SK-N-SH treated with all-trans-retinoic acid at 6 μM for 48 hours (cell line): Measurements from ENCODE around the gene NKD1.

ENCODE experiments used
- ATAC-seq: fragments of 200-7000 bp; cut with Tn5 transposase; 3 replicates; pipeline ENCODE4 v1.9.1; 2020; ENCODE audit warnings: mild to moderate bottlenecking, moderate library complexity
- ARNTL ChIP-seq: fragments of 450-650 bp; formaldehyde crosslinking; IDR thresholded peaks from 2 replicates; pipeline ENCODE4 v1.5.0; 2020; ENCODE audit warnings: low read depth, mild to moderate bottlenecking, moderate library complexity, borderline replicate concordance
- BACH2 ChIP-seq: fragments of 250-450 bp; sonication (Bioruptor Pico); IDR thresholded peaks from 2 replicates; pipeline ENCODE4 v1.9.0; 2021; ENCODE audit warnings: mild to moderate bottlenecking, borderline replicate concordance
- CREB5 ChIP-seq: fragments of 250-450 bp; sonication (Bioruptor Pico); IDR thresholded peaks from 2 replicates; pipeline ENCODE4 v1.5.1; 2020; ENCODE audit warnings: low read depth, mild to moderate bottlenecking, moderate library complexity
- CSRNP3 ChIP-seq: fragments of 250-450 bp; sonication (Bioruptor Pico); IDR thresholded peaks from 2 replicates; pipeline ENCODE4 v1.5.1; 2021; ENCODE audit warnings: mild to moderate bottlenecking, moderate library complexity
- ESRRG ChIP-seq: fragments of 250-450 bp; sonication (Bioruptor Pico); IDR thresholded peaks from 2 replicates; pipeline ENCODE4 v1.6.1; 2021; ENCODE audit warnings: mild to moderate bottlenecking
- GLIS3 ChIP-seq: fragments of 250-450 bp; sonication (Bioruptor Pico); IDR thresholded peaks from 2 replicates; pipeline ENCODE4 v1.5.0; 2020; ENCODE audit warnings: mild to moderate bottlenecking, moderate library complexity
- ISL1 ChIP-seq: fragments of 250-450 bp; sonication (Bioruptor Pico); IDR thresholded peaks from 2 replicates; pipeline ENCODE4 v2.1.2; 2022; ENCODE audit warnings: mild to moderate bottlenecking, moderate library complexity
- OSR1 ChIP-seq: fragments of 250-450 bp; sonication (Bioruptor Pico); IDR thresholded peaks from 2 replicates; pipeline ENCODE4 v1.8.0; 2022; ENCODE audit warnings: moderate library complexity, mild to moderate bottlenecking, inconsistent platforms
- PATZ1 ChIP-seq: fragments of 250-450 bp; sonication (Bioruptor Pico); IDR thresholded peaks from 2 replicates; pipeline ENCODE4 v1.8.0; 2020; ENCODE audit warnings: mild to moderate bottlenecking, moderate library complexity, borderline replicate concordance
- POU6F1 ChIP-seq: fragments of 250-450 bp; sonication (Bioruptor Pico); IDR thresholded peaks from 2 replicates; pipeline ENCODE4 v1.8.0; 2021; ENCODE audit warnings: low read depth, mild to moderate bottlenecking, moderate library complexity, borderline replicate concordance
- SNAI2 ChIP-seq: fragments of 250-450 bp; sonication (Bioruptor Pico); IDR thresholded peaks from 2 replicates; pipeline ENCODE4 v1.5.0; 2020; ENCODE audit warnings: mild to moderate bottlenecking, moderate library complexity
- TCF4 ChIP-seq: fragments of 250-450 bp; sonication (Bioruptor Pico); IDR thresholded peaks from 2 replicates; pipeline ENCODE4 v1.8.0; 2021; ENCODE audit warnings: mild to moderate bottlenecking, moderate library complexity, borderline replicate concordance
- ZFP30 ChIP-seq: fragments of 450-650 bp; formaldehyde crosslinking; IDR thresholded peaks from 2 replicates; pipeline ENCODE4 v1.5.0; 2022; ENCODE audit warnings: mild to moderate bottlenecking, moderate library complexity
- ZNF70 ChIP-seq: fragments of 450-650 bp; formaldehyde crosslinking; IDR thresholded peaks from 2 replicates; pipeline ENCODE4 v1.5.0; 2020; ENCODE audit warnings: mild to moderate bottlenecking, moderate library complexity
- ZNF8 ChIP-seq: fragments of 450-650 bp; formaldehyde crosslinking; IDR thresholded peaks from 2 replicates; pipeline ENCODE4 v1.5.0; 2020; ENCODE audit warnings: mild to moderate bottlenecking, moderate library complexity

NKD1 gene

GRCh38 chr16:50631249-50631984 lies 83.2 kb downstream of the NKD1 start:
- no peak for TF ChIP-seq GLIS3 (CRISPR knock-in tag)
- TF ChIP-seq POU6F1 (CRISPR knock-in tag) = no peak
- no peak for TF ChIP-seq PATZ1
- TF ChIP-seq BACH2 (CRISPR knock-in tag) = no peak
- ATAC-seq = no peak

- TF ChIP-seq CREB5 (CRISPR knock-in tag) (no peak), ISL1 (CRISPR knock-in tag) (no peak), SNAI2 (CRISPR knock-in tag) (no peak), ESRRG (CRISPR knock-in tag) (no peak), OSR1 (CRISPR knock-in tag) (no peak)
- ATAC-seq = no peak
Observed at GRCh38 chr16:50631985-50632576, 83.9 kb downstream of the NKD1 start.

GRCh38 chr16:50632927-50633800 lies 85.0 kb downstream of the NKD1 start:
- ATAC-seq = no peak

GRCh38 chr16:50634090-50634489 lies 85.9 kb downstream of the NKD1 start:
- ATAC-seq = no peak
- TF ChIP-seq ZFP30 (CRISPR knock-in tag) (no peak), POU6F1 (CRISPR knock-in tag) (no peak), GLIS3 (CRISPR knock-in tag) (no peak), ZNF70 (no peak), ESRRG (CRISPR knock-in tag) (no peak), TCF4 (CRISPR knock-in tag) (no peak), ARNTL (CRISPR knock-in tag) (no peak), CREB5 (CRISPR knock-in tag) (no peak), PATZ1 (no peak), ISL1 (CRISPR knock-in tag) (no peak), OSR1 (CRISPR knock-in tag) (no peak), ZNF8 (CRISPR knock-in tag) (no peak)

More at GRCh38 chr16:50632927-50633800, 85.0 kb downstream of the NKD1 start:
- TF ChIP-seq ZNF70 = no peak
- TF ChIP-seq GLIS3 (CRISPR knock-in tag) = no peak
- TF ChIP-seq CSRNP3 (CRISPR knock-in tag) = no peak
- TF ChIP-seq TCF4 (CRISPR knock-in tag) = no peak
